HG03439 (cell line): ENCODE data around the gene CAV2.
"Not testable (repeated sequence)": the region's sequence is repeated elsewhere in the genome, so short reads cannot be mapped to it uniquely, and the experiment has no call there.

Source experiments
- ATAC-seq: cut with Tn5 transposase; IDR thresholded peaks from one replicate; pipeline ENCODE4 v1.9.1; 2021; ENCODE audit warnings: mild to moderate bottlenecking, moderate library complexity; ENCODE audit not compliant: unreplicated experiment

The CAV2 gene

GRCh38 chr7:116499168-116500077, at the start of gene CAV2:
Gene CAV2, plus strand, starts transcription at chr7:116499738. Its CDS starts 44 bp downstream, at chr7:116499782.
- ATAC-seq, result peak; percentile 51

GRCh38 chr7:116449950-116450349, 49.6 kb upstream of the CAV2 start:
- no peak for ATAC-seq

- no peak for ATAC-seq
Observed at GRCh38 chr7:116451957-116452729, 47.4 kb upstream of the CAV2 start.

GRCh38 chr7:116454377-116454776, 45.2 kb upstream of the CAV2 start:
- no peak for ATAC-seq

- no peak for ATAC-seq
Observed at GRCh38 chr7:116455009-116455408, 44.5 kb upstream of the CAV2 start.

GRCh38 chr7:116455499-116455898, 44.0 kb upstream of the CAV2 start:
- no peak for ATAC-seq

GRCh38 chr7:116461500-116461899, 38.0 kb upstream of the CAV2 start:
- ATAC-seq, result no peak

- ATAC-seq, result no peak
Observed at GRCh38 chr7:116463956-116464355, 35.6 kb upstream of the CAV2 start.

- ATAC-seq, result no peak
Observed at GRCh38 chr7:116464375-116464774, 35.2 kb upstream of the CAV2 start.

GRCh38 chr7:116465125-116465524, 34.4 kb upstream of the CAV2 start:
- no peak for ATAC-seq

GRCh38 chr7:116468534-116468933, 31.0 kb upstream of the CAV2 start:
- ATAC-seq, result no peak

GRCh38 chr7:116477625-116478024, 21.9 kb upstream of the CAV2 start:
- ATAC-seq, result no peak

GRCh38 chr7:116478834-116479233, 20.7 kb upstream of the CAV2 start:
- no peak for ATAC-seq

- no peak for ATAC-seq
Observed at GRCh38 chr7:116483271-116483942, 16.1 kb upstream of the CAV2 start.

GRCh38 chr7:116484389-116484788, 15.1 kb upstream of the CAV2 start:
- ATAC-seq, result not testable (repeated sequence)

GRCh38 chr7:116487907-116488521, 11.5 kb upstream of the CAV2 start:
- no peak for ATAC-seq

GRCh38 chr7:116490351-116490750, 9.2 kb upstream of the CAV2 start:
- ATAC-seq, result no peak

- ATAC-seq, result no peak
Observed at GRCh38 chr7:116491887-116492653, 7.5 kb upstream of the CAV2 start.

- no peak for ATAC-seq
Observed at GRCh38 chr7:116492654-116493109, 6.9 kb upstream of the CAV2 start.

GRCh38 chr7:116493449-116493848, 6.1 kb upstream of the CAV2 start:
- ATAC-seq, result no peak
